GM12801 (cell line): ENCODE measurements around the gene SUGCT.

Experiments used
- TF ChIP-seq, protein P1 (sequence below): IDR thresholded peaks from one replicate; pipeline ENCODE4 v1.5.1; 2011; ENCODE audit warnings: control low read depth; ENCODE audit not compliant: insufficient read length; ENCODE audit errors: extremely low read depth

Gene SUGCT

DNA sequence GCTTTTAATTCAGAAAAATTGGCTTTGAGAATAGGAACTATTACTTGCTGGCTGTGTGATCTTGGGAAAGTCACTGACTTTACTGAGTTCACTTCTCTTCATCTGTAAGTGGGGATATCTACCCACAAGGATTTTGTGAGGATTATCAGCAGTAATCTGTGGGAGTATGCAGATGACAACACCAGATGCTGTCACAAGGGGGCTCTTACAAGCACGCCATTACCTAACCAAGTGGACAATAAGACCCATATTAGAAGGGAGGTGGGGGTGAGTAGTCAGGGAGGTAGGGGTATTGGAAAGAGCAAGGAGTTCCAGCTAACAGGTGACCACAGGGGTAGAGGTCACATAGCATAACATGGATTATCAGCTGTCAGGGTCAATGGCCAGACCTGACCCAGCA, 569.4 kb downstream of the SUGCT start:
- TF ChIP-seq, protein P1, sequence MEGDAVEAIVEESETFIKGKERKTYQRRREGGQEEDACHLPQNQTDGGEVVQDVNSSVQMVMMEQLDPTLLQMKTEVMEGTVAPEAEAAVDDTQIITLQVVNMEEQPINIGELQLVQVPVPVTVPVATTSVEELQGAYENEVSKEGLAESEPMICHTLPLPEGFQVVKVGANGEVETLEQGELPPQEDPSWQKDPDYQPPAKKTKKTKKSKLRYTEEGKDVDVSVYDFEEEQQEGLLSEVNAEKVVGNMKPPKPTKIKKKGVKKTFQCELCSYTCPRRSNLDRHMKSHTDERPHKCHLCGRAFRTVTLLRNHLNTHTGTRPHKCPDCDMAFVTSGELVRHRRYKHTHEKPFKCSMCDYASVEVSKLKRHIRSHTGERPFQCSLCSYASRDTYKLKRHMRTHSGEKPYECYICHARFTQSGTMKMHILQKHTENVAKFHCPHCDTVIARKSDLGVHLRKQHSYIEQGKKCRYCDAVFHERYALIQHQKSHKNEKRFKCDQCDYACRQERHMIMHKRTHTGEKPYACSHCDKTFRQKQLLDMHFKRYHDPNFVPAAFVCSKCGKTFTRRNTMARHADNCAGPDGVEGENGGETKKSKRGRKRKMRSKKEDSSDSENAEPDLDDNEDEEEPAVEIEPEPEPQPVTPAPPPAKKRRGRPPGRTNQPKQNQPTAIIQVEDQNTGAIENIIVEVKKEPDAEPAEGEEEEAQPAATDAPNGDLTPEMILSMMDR = no peak

DNA sequence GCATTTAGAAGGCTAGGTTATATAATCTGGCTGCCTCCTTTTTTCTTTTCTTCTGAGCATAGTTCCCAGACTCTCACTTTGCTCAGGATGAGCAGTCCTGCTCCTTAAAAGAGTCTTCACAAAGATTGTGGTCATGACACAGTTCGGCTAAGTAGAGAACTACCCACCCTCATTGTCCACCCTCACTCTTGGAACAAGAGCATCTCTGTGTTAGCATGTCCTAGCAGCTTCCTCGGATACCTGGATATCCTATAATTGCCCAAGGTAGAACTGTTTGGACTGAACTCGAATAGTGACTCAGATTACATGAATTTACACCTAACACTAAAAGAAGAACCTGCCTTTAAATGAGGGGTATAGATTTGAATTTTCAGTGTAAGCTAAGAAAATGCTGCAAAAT, 572.0 kb downstream of the SUGCT start:
- TF ChIP-seq, protein P1 = no peak

DNA sequence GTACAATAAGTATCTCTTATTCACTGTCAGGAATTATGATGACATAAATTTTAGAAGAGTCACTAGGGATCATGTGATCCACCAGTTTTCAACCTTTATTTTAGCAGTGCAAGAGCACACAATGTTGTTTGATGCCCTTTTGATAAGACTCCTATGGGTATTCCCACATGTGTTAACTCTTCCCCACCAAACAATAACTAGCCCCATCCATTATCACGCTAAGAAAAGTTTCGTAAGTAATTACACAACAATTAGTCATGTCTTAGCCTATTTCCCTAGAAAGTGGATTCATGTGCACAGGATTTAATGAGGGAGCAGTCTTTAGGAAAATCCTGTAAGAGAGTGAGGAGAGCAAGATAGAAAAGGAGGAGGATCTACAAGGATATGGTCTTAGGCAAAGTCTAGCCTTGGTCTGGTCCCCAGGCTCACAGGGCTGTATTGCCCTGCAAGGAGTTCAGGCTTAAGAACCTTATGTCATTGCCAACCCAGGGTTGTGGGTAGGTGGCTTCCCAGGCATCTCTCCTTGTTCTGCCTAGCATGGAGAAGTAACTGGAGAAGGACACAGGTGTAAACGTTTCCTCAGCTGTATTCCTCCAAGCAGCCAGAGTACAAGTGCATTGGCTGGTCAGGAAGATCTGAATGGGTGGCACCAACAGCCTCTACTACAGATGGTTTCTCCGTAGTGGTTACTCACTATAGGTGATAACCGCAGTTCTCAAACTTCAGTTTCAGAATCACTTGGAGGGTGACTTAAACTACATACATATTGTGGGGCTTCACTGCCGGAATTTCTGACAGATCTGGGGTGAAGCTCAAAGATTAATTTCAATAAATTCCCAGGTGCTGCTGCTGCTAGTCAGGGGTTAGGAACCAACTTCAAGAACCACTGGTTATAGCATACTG, 574.5 kb downstream of the SUGCT start:
- TF ChIP-seq, protein P1 = no peak

DNA sequence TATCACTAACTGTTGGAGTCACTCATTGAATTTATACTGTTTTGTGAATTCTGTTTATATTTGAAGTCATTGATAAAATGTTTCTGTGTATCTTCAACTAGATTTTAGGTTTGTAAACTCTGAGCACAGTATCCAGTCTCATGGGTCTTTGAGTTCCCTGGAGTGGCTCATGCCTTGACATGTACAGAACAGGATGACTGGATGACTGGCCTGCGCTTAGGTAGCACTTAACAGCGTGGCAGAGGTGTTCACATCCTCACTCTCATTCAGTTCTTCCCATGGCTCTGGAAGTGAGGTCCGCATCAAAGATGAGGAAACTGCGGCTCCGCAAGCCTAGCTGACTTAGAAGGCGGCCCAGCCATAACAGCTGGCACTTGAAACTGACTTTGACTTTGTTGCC, 576.9 kb downstream of the SUGCT start:
- TF ChIP-seq, protein P1 = no peak

DNA sequence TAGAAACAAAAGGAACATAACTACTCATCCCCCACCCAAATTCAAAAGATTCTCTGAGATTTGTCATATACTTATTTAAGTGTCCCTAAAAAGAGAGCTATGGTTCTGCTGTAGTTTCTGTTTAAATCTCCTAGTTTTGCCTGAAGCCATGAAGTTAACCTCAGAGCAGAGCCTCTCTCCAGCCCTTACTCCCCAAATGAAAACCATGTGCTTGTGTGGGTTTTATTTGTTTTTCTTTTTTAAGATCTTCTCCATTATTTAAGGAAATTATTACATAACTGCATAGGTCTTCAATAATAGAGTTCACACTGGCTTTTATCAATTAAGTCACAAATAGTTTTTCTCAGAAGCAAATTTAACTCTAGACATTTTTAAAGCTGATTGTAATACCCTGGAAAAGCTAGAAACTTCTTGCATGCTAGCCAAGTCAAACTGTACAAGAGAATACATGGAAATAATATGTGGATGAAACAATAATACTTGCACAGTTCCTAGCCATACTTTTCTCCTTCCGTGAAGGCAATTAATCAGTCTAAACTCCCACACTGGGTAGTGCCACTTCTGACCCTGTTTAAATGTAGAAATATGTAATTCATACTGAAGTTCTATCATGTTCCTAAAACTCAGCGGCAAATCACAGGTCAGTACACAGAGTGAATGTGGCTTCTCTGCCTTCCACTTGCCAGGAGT, 579.7 kb downstream of the SUGCT start:
- TF ChIP-seq, protein P1 = no peak

DNA sequence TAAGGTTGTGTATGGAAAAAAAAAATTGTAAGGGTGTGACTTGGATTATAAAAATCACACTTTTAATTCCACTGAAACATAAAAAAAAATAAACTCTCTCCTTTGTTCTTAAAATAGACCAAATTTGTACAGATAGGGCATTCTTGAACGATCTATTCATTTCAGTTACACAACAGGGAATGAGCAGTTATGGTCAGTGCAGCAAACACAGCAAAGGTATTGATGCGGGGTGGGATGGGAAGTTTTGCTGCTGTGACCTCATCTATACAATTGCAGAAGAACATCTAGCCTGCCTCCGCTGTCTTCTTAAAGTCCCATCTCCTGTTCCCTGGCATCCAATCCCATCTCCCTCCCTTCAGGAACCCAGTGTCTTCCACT, 580.2 kb downstream of the SUGCT start:
- TF ChIP-seq, protein P1 = no peak

DNA sequence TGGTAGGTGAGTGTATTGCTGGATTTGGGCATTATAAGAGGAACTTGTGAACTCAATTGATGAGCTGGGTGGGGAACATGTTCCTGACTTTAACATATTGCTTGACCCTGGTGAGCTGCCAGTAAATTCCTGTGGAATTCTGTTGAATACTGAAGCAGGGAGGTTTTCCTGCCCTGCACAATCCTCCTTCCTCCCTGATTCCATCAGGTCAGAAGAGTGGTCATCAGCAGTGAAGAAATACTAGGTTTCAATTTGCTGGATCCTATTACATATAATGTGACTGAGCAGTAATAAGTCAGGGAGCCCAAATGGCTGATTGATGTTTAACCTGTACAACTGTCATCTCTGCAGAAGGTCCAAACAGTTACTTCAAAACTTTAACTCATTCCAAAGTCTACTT, 581.2 kb downstream of the SUGCT start:
- TF ChIP-seq, protein P1 = no peak
